Peyer's patch (tissue), 4 donors: ENCODE measurements around the gene KCNK4. TPM values are rescaled to one million over a fixed set of nuclear protein-coding genes. Genes with fewer than 3 reads are reported as not detected.

ENCODE experiments used
- DNase-seq, 3 donors: peaks; one replicate each; pipeline ENCODE4 v3.0.0-alpha.2; 2017 to 2019
- H3K27ac ChIP-seq, 4 donors: fragments of 200-600 bp; sonication (generic); one replicate each; pipeline ENCODE4 v1.5.1; 2016 to 2019
- H3K27me3 ChIP-seq, 2 donors: fragments of 200-600 bp; sonication (generic); one replicate each; pipeline ENCODE4 v1.5.1; 2019
- H3K36me3 ChIP-seq, 3 donors: fragments of 200-600 bp; sonication (generic); one replicate each; pipeline ENCODE4 v1.5.1; 2016 to 2019
- H3K4me1 ChIP-seq, 4 donors: fragments of 200-600 bp; sonication (generic); one replicate each; pipeline ENCODE4 v1.5.1; 2016 to 2019
- H3K4me3 ChIP-seq, 4 donors: fragments of 200-600 bp; sonication (generic); 1 replicate in 3 of 4; 2 replicates in 1 of 4; pipeline ENCODE4 v1.5.1; 2016 to 2019; ENCODE audit warnings: mild to moderate bottlenecking in 1 of 4
- H3K9me3 ChIP-seq, 4 donors: fragments of 200-600 bp; sonication (generic); one replicate each; pipeline ENCODE4 v1.5.1; 2016 to 2019; ENCODE audit warnings: mild to moderate bottlenecking in 1 of 4
- CTCF ChIP-seq, 6 experiments: fragments of 450-650 bp in 4 of 6; fragments of 200-600 bp in 2 of 6; sonication (generic) in 1 of 6; IDR thresholded peaks; one replicate each; pipeline ENCODE4 v1.5.1; 2017 to 2019; ENCODE audit warnings: antibody characterized with exemption in 6 of 6, mild to moderate bottlenecking in 3 of 6, moderate library complexity in 1 of 6
- POLR2A ChIP-seq, 2 donors: fragments of 450-650 bp; IDR thresholded peaks; one replicate each; pipeline ENCODE4 v1.5.1; 2017; ENCODE audit warnings: antibody characterized with exemption in 2 of 2, mild to moderate bottlenecking in 2 of 2, moderate library complexity in 2 of 2
- total RNA-seq, 4 donors: library from RNA; depleted of rRNA; stranded (reverse); fragments of >200 nt; gene quantifications; one replicate each; pipeline ENCODE4 v1.1.0, GENCODE V29; 2016

KCNK4 gene
- total RNA-seq, 4 donors from 2014 or later: not detected

GRCh38 chr11:64251753-64252002 is 39.4 kb upstream of the KCNK4 start:
- Histone ChIP-seq H3K27ac (peak overlapping the region; percentile 77 to 99 (median 95)), H3K4me1 (peaks cover 0 to 77% (median 16%) of the 10 kb centered on the region in 4 donors), H3K4me3 (peak overlapping the region; percentile 75 to 99 (median 85)), H3K27me3 (no peaks in the 10 kb centered on the region), H3K9me3 (no peaks in the 10 kb centered on the region), H3K36me3 (peaks cover 0 to 27% (median 0%) of the 10 kb centered on the region in 3 donors)
- TF ChIP-seq POLR2A (IDR thresholded peaks at IDR 0.05) (peak; percentile 16 to 37), CTCF (IDR thresholded peaks at IDR 0.05) (no peak)
- DNase-seq: no peak

- TF ChIP-seq CTCF (IDR thresholded peaks at IDR 0.05): peak in 5 of 6 experiments; percentile 29 to 50 (median 36)
- peak; percentile 65 to 67 for TF ChIP-seq POLR2A (IDR thresholded peaks at IDR 0.05)
- DNase-seq: peak in 2 of 3 donors; percentile 86 to 89
- H3K27ac ChIP-seq: peak overlapping the region; percentile 77 to 99 (median 95)
- H3K36me3 ChIP-seq: peaks cover 0 to 33% (median 0%) of the 10 kb centered on the region in 3 donors
- peaks cover 0 to 77% (median 16%) of the 10 kb centered on the region in 4 donors for H3K4me1 ChIP-seq
- peak overlapping the region; percentile 75 to 99 (median 85) for H3K4me3 ChIP-seq
- no peaks in the 10 kb centered on the region for H3K27me3 ChIP-seq
- H3K9me3 ChIP-seq: no peaks in the 10 kb centered on the region
Observed at GRCh38 chr11:64252003-64252872, 38.9 kb upstream of the KCNK4 start.

- no peak for DNase-seq
- Histone ChIP-seq H3K27me3 (no peaks in the 10 kb centered on the region), H3K27ac (peak overlapping the region; percentile 25 to 99 (median 95)), H3K36me3 (peaks cover 0 to 41% (median 0%) of the 10 kb centered on the region in 3 donors), H3K4me1 (peaks cover 0 to 71% (median 13%) of the 10 kb centered on the region in 4 donors), H3K4me3 (peak overlapping the region in 3 of 4 donors; percentile 75 to 99 (median 78)), H3K9me3 (no peaks in the 10 kb centered on the region)
- no peak for TF ChIP-seq CTCF (IDR thresholded peaks at IDR 0.05)
Observed at GRCh38 chr11:64253043-64253442, 38.1 kb upstream of the KCNK4 start.

GRCh38 chr11:64253481-64253880 is 37.6 kb upstream of the KCNK4 start:
- no peak for DNase-seq
- Histone ChIP-seq H3K27ac (peak overlapping the region in 1 of 4 donors; percentile 99), H3K4me1 (peaks cover 0 to 66% (median 13%) of the 10 kb centered on the region in 4 donors), H3K27me3 (no peaks in the 10 kb centered on the region), H3K36me3 (peaks cover 0 to 45% (median 0%) of the 10 kb centered on the region in 3 donors), H3K9me3 (no peaks in the 10 kb centered on the region), H3K4me3 (peak overlapping the region in 3 of 4 donors; percentile 75 to 99 (median 78))
- no peak for TF ChIP-seq CTCF (IDR thresholded peaks at IDR 0.05)
- no peak for TF ChIP-seq POLR2A (IDR thresholded peaks at IDR 0.05)

- H3K9me3 ChIP-seq: no peaks in the 10 kb centered on the region
- peak overlapping the region in 1 of 4 donors; percentile 99 for H3K27ac ChIP-seq
- no peaks in the 10 kb centered on the region for H3K27me3 ChIP-seq
- peak overlapping the region in 1 of 4 donors; percentile 78 for H3K4me3 ChIP-seq
- TF ChIP-seq POLR2A (IDR thresholded peaks at IDR 0.05) (no peak), CTCF (IDR thresholded peaks at IDR 0.05) (no peak)
- peaks cover 0 to 58% (median 13%) of the 10 kb centered on the region in 4 donors for H3K4me1 ChIP-seq
- H3K36me3 ChIP-seq: peaks cover 0 to 54% (median 0%) of the 10 kb centered on the region in 3 donors
- no peak for DNase-seq
Observed at GRCh38 chr11:64254326-64254725, 36.8 kb upstream of the KCNK4 start.
